Vagina (tissue), 2 donors: ENCODE data around the gene DNAH14. TPM values are rescaled to one million over a fixed set of nuclear protein-coding genes. Genes with fewer than 3 reads are reported as not detected.

ENCODE experiments used
- DNase-seq, 2 donors: peaks; one replicate each; pipeline ENCODE4 v3.0.0-alpha.2; 2017; ENCODE audit errors: extremely low spot score in 2 of 2
- H3K27ac ChIP-seq: fragments of 200-600 bp; sonication (generic); one replicate; pipeline ENCODE4 v1.5.1; 2019
- H3K27me3 ChIP-seq: fragments of 200-600 bp; sonication (generic); one replicate; pipeline ENCODE4 v1.5.1; 2019
- H3K36me3 ChIP-seq, 2 donors: fragments of 200-600 bp; sonication (generic); one replicate each; pipeline ENCODE4 v1.5.1; 2017 to 2019
- H3K4me1 ChIP-seq: fragments of 200-600 bp; sonication (generic); one replicate; pipeline ENCODE4 v1.5.1; 2019
- H3K4me3 ChIP-seq, 2 donors: fragments of 200-600 bp; sonication (generic); 1 replicate in 1 of 2; 2 replicates in 1 of 2; pipeline ENCODE4 v1.5.1; 2016 to 2019
- H3K9me3 ChIP-seq: fragments of 200-600 bp; sonication (generic); one replicate; pipeline ENCODE4 v1.5.1; 2019
- CTCF ChIP-seq, 3 experiments: fragments of 450-650 bp in 2 of 3; fragments of 200-600 bp in 1 of 3; sonication (generic) in 1 of 3; IDR thresholded peaks; one replicate each; pipeline ENCODE4 v1.5.1; 2017 to 2019; ENCODE audit warnings: antibody characterized with exemption in 3 of 3, mild to moderate bottlenecking in 2 of 3, moderate library complexity in 2 of 3
- POLR2A ChIP-seq, 2 donors: fragments of 450-650 bp; IDR thresholded peaks; one replicate each; pipeline ENCODE4 v1.6.1; 2017; ENCODE audit warnings: antibody characterized with exemption in 2 of 2, mild to moderate bottlenecking in 2 of 2, moderate library complexity in 2 of 2
- POLR2AphosphoS5 ChIP-seq, 2 donors: sonication (generic); formaldehyde crosslinking; IDR thresholded peaks; one replicate each; pipeline ENCODE4 v1.9.0; 2017; ENCODE audit warnings: antibody characterized with exemption in 2 of 2, mild to moderate bottlenecking in 2 of 2, low read depth in 1 of 2; ENCODE audit not compliant: insufficient read depth in 1 of 2
- intact Hi-C: fragments of 100-400 bp; cut with DNase I; formaldehyde crosslinking; loops from one replicate; pipeline ENCODE4 v1.15.1; 2023
- total RNA-seq: library from RNA; depleted of rRNA; stranded (reverse); fragments of >200 nt; gene quantifications from one replicate; pipeline ENCODE4 v1.2.3, GENCODE V29; 2016

DNAH14 gene
- total RNA-seq, 1 donor from 2014 or later, result 5.6 TPM

GRCh38 chr1:225400968-225401367 lies 471.5 kb downstream of the DNAH14 start:
- Histone ChIP-seq H3K36me3 (peaks cover 0 to 41% of the 10 kb centered on the region in 2 donors), H3K4me1 (no peaks in the 10 kb centered on the region), H3K27me3 (no peaks in the 10 kb centered on the region), H3K4me3 (no peak overlapping the region), H3K9me3 (no peaks in the 10 kb centered on the region), H3K27ac (no peak overlapping the region)
- no peak for DNase-seq
- TF ChIP-seq POLR2AphosphoS5 (IDR thresholded peaks at IDR 0.05; ENCODE audit: insufficient read depth in 1 of 2, low read depth in 1 of 2) (no peak), CTCF (IDR thresholded peaks at IDR 0.05) (no peak)
- intact Hi-C loops, result no loop called here

- intact Hi-C loops, result no loop called here
- no peak overlapping the region for H3K4me3 ChIP-seq
- peaks cover 0 to 54% of the 10 kb centered on the region in 2 donors for H3K36me3 ChIP-seq
- H3K27me3 ChIP-seq, result no peaks in the 10 kb centered on the region
- no peak for DNase-seq
- no peak overlapping the region for H3K27ac ChIP-seq
- H3K9me3 ChIP-seq, result no peaks in the 10 kb centered on the region
- no peak for TF ChIP-seq POLR2A (IDR thresholded peaks at IDR 0.05)
- no peak for TF ChIP-seq POLR2AphosphoS5 (IDR thresholded peaks at IDR 0.05; ENCODE audit: insufficient read depth in 1 of 2, low read depth in 1 of 2)
- no peak for TF ChIP-seq CTCF (IDR thresholded peaks at IDR 0.05)
- no peaks in the 10 kb centered on the region for H3K4me1 ChIP-seq
Measured at GRCh38 chr1:225406976-225407725, 477.7 kb downstream of the DNAH14 start.

- Histone ChIP-seq H3K27me3 (no peaks in the 10 kb centered on the region), H3K9me3 (no peaks in the 10 kb centered on the region), H3K36me3 (peaks cover 0 to 56% of the 10 kb centered on the region in 2 donors), H3K27ac (no peak overlapping the region), H3K4me3 (no peak overlapping the region), H3K4me1 (no peaks in the 10 kb centered on the region)
- no peak for DNase-seq
- TF ChIP-seq CTCF (IDR thresholded peaks at IDR 0.05), result no peak
- TF ChIP-seq POLR2A (IDR thresholded peaks at IDR 0.05), result no peak
- no peak for TF ChIP-seq POLR2AphosphoS5 (IDR thresholded peaks at IDR 0.05; ENCODE audit: insufficient read depth in 1 of 2, low read depth in 1 of 2)
- intact Hi-C loops, result no loop called here
Measured at GRCh38 chr1:225407755-225408154, 478.3 kb downstream of the DNAH14 start.

- DNase-seq, result no peak
- Histone ChIP-seq H3K4me3 (no peak overlapping the region), H3K27ac (no peak overlapping the region), H3K4me1 (no peaks in the 10 kb centered on the region), H3K9me3 (no peaks in the 10 kb centered on the region), H3K27me3 (no peaks in the 10 kb centered on the region), H3K36me3 (peaks cover 0 to 56% of the 10 kb centered on the region in 2 donors)
- TF ChIP-seq POLR2AphosphoS5 (IDR thresholded peaks at IDR 0.05; ENCODE audit: insufficient read depth in 1 of 2, low read depth in 1 of 2) (no peak), POLR2A (IDR thresholded peaks at IDR 0.05) (no peak), CTCF (IDR thresholded peaks at IDR 0.05) (no peak)
- intact Hi-C loops, result no loop called here
Measured at GRCh38 chr1:225408249-225408648, 478.8 kb downstream of the DNAH14 start.

- no peak overlapping the region for H3K27ac ChIP-seq
- no peaks in the 10 kb centered on the region for H3K9me3 ChIP-seq
- no peaks in the 10 kb centered on the region for H3K4me1 ChIP-seq
- no peak for TF ChIP-seq POLR2A (IDR thresholded peaks at IDR 0.05)
- no peak for TF ChIP-seq CTCF (IDR thresholded peaks at IDR 0.05)
- TF ChIP-seq POLR2AphosphoS5 (IDR thresholded peaks at IDR 0.05; ENCODE audit: insufficient read depth in 1 of 2, low read depth in 1 of 2), result no peak
- no peak overlapping the region for H3K4me3 ChIP-seq
- H3K36me3 ChIP-seq, result peaks cover 0 to 57% of the 10 kb centered on the region in 2 donors
- intact Hi-C loops, result no loop called here
- no peak for DNase-seq
- H3K27me3 ChIP-seq, result no peaks in the 10 kb centered on the region
Measured at GRCh38 chr1:225409051-225409450, 479.6 kb downstream of the DNAH14 start.
